Tibial nerve (tissue), 3 donors: ENCODE data around the gene DSG1.

ENCODE experiments used
- CTCF ChIP-seq, 5 experiments: fragments of 200-600 bp in 3 of 5; fragments of 450-650 bp in 2 of 5; sonication (generic) in 3 of 5; IDR thresholded peaks; one replicate each; pipeline ENCODE4 v1.5.1; 2016 to 2019; ENCODE audit warnings: antibody characterized with exemption in 5 of 5, mild to moderate bottlenecking in 3 of 5, moderate library complexity in 2 of 5
- POLR2A ChIP-seq, 2 donors: fragments of 450-650 bp; IDR thresholded peaks; one replicate each; pipeline ENCODE4 v1.6.1; 2017; ENCODE audit warnings: antibody characterized with exemption in 2 of 2, mild to moderate bottlenecking in 2 of 2, moderate library complexity in 2 of 2

DNA sequence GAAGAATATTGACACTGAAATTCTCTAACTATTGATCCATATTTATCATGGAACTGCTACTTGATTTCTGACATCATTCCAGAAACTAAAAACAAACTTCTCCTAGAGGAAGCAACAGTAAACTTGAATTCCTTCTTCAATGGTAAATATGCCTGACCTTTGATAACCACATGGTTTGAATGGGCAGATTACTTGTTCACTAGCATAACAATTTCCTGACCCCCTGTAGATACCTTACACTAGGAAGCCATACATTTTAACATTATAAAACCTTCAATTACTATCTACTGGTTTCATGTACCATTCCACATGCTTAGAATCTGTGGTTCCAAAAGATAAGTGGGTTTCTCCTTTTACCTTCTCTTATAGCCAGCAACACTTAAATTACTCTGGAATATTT is 36.5 kb upstream of the DSG1 start:
- no peak for TF ChIP-seq CTCF (IDR thresholded peaks at IDR 0.05)
- TF ChIP-seq POLR2A (IDR thresholded peaks at IDR 0.05), result no peak
